ENCODE results near the gene MRPS18C. TPM values are rescaled to one million over a fixed set of nuclear protein-coding genes. Genes with fewer than 3 reads are reported as not detected.

Gene MRPS18C
- total and polyA plus RNA-seq, 9 of the 15 experiments (the other 6 are each of a cell fraction or from before 2014, with no cell fraction given): 54.3 to 390 (median 138) TPM

DNA sequence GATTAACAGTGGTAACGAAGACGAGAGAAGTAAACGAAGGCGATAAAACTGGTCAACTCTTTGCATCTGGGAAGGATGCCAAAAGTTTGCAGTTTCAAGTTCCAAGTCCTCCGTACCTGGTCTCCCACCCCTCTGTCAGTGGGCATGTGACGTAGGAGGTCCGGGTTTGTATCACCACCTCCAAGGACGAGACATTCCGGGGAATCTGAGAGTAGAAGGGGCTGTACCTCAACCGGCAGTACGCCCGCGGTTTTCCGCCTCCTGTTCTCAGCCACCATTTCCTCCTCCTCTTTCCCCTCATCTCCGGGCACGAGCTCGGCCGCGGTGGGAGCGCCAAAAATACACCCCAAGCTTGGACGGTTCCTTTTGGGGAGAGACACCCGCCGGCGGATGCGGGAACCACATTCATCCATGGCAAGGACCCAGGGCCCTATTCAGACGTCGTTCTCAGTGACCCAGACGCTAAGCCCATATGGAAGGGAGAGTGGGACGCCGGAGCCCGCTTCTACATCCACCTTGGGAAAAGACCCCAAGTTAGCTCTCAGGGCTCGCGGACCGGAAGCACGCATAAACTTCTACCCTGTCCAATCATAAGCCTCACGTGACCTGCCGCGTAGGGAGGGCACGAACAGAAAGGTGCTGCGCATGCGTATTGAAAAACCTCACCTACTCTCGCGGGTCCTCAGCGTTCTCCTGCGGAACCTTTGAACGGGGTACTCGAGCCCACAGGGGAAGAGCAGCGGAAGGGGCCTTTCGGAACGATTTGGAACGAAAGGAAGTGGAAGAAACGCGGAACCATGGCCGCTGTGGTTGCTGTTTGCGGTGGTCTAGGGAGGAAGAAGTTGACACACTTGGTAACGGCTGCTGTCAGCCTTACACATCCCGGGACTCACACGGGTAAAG, at the start of gene MRPS18C, which contains the start of gene HELQ (continued):
- 0 out of 2 replicates have a peak, but pooled peaks have one; percentile 49 for TF ChIP-seq ESRRB (CRISPR knock-in tag; IDR thresholded peaks at IDR 0.05; ENCODE audit: borderline replicate concordance)
- TF ChIP-seq, protein P1, sequence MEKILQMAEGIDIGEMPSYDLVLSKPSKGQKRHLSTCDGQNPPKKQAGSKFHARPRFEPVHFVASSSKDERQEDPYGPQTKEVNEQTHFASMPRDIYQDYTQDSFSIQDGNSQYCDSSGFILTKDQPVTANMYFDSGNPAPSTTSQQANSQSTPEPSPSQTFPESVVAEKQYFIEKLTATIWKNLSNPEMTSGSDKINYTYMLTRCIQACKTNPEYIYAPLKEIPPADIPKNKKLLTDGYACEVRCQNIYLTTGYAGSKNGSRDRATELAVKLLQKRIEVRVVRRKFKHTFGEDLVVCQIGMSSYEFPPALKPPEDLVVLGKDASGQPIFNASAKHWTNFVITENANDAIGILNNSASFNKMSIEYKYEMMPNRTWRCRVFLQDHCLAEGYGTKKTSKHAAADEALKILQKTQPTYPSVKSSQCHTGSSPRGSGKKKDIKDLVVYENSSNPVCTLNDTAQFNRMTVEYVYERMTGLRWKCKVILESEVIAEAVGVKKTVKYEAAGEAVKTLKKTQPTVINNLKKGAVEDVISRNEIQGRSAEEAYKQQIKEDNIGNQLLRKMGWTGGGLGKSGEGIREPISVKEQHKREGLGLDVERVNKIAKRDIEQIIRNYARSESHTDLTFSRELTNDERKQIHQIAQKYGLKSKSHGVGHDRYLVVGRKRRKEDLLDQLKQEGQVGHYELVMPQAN (IDR thresholded peaks at IDR 0.05; ENCODE audit: borderline replicate concordance): peak; percentile 56
- TF ChIP-seq FIP1L1 (IDR thresholded peaks at IDR 0.05; ENCODE audit: low read depth, low read length, poor library complexity, severe bottlenecking): no peak
- peak; percentile 90 for TF ChIP-seq PML (IDR thresholded peaks at IDR 0.05; ENCODE audit: low read length)
- TF ChIP-seq DNMT1 (IDR thresholded peaks at IDR 0.05): 0 out of 2 replicates have a peak, but pooled peaks have one; percentile 58
- TF ChIP-seq CAMTA2 (CRISPR knock-in tag; conservative IDR thresholded peaks at IDR 0.05): no peak
- TF ChIP-seq NRF1 (conservative IDR thresholded peaks at IDR 0.05 in 1 of 2, IDR thresholded peaks at IDR 0.05 in 1 of 2): peak; percentile 98 to 99
- TF ChIP-seq, protein P2, sequence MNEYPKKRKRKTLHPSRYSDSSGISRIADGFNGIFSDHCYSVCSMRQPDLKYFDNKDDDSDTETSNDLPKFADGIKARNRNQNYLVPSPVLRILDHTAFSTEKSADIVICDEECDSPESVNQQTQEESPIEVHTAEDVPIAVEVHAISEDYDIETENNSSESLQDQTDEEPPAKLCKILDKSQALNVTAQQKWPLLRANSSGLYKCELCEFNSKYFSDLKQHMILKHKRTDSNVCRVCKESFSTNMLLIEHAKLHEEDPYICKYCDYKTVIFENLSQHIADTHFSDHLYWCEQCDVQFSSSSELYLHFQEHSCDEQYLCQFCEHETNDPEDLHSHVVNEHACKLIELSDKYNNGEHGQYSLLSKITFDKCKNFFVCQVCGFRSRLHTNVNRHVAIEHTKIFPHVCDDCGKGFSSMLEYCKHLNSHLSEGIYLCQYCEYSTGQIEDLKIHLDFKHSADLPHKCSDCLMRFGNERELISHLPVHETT (CRISPR knock-in tag; conservative IDR thresholded peaks at IDR 0.05 in 1 of 2, IDR thresholded peaks at IDR 0.05 in 1 of 2): peak in 1 of 2 experiments; percentile 71; a peak in 1 of 4 replicates
- TF ChIP-seq PHF21A (IDR thresholded peaks at IDR 0.05; ENCODE audit: borderline replicate concordance, low read depth): peak; percentile 47; the same call in 1 of the 2 replicates
- TF ChIP-seq FOXJ3 (CRISPR knock-in tag; IDR thresholded peaks at IDR 0.05): no peak
- no peak for TF ChIP-seq ZNF77 (CRISPR knock-in tag; IDR thresholded peaks at IDR 0.05)
- no peak for TF ChIP-seq MCM7 (IDR thresholded peaks at IDR 0.05)
- TF ChIP-seq, protein P3, sequence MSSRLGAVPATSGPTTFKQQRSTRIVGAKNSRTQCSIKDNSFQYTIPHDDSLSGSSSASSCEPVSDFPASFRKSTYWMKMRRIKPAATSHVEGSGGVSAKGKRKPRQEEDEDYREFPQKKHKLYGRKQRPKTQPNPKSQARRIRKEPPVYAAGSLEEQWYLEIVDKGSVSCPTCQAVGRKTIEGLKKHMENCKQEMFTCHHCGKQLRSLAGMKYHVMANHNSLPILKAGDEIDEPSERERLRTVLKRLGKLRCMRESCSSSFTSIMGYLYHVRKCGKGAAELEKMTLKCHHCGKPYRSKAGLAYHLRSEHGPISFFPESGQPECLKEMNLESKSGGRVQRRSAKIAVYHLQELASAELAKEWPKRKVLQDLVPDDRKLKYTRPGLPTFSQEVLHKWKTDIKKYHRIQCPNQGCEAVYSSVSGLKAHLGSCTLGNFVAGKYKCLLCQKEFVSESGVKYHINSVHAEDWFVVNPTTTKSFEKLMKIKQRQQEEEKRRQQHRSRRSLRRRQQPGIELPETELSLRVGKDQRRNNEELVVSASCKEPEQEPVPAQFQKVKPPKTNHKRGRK (tag; IDR thresholded peaks at IDR 0.05): no peak
- TF ChIP-seq, protein P4, sequence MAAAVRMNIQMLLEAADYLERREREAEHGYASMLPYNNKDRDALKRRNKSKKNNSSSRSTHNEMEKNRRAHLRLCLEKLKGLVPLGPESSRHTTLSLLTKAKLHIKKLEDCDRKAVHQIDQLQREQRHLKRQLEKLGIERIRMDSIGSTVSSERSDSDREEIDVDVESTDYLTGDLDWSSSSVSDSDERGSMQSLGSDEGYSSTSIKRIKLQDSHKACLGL (CRISPR knock-in tag; IDR thresholded peaks at IDR 0.05; ENCODE audit: borderline replicate concordance, poor library complexity, severe bottlenecking): no peak
- TF ChIP-seq, protein P5, sequence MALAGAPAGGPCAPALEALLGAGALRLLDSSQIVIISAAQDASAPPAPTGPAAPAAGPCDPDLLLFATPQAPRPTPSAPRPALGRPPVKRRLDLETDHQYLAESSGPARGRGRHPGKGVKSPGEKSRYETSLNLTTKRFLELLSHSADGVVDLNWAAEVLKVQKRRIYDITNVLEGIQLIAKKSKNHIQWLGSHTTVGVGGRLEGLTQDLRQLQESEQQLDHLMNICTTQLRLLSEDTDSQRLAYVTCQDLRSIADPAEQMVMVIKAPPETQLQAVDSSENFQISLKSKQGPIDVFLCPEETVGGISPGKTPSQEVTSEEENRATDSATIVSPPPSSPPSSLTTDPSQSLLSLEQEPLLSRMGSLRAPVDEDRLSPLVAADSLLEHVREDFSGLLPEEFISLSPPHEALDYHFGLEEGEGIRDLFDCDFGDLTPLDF (CRISPR knock-in tag; IDR thresholded peaks at IDR 0.05): peak; percentile 67; the same call in 1 of the 2 replicates
